K562 (cell line): ENCODE data around the gene PRPF8. TPM values are rescaled to one million over a fixed set of nuclear protein-coding genes. Genes with fewer than 3 reads are reported as not detected.

Source experiments
- ATAC-seq: fragments of 200-7000 bp; cut with Tn5 transposase; 3 replicates; pipeline ENCODE4 v1.9.1; 2020; ENCODE audit warnings: moderate library complexity
- BruUV-seq: library from RNA; stranded (reverse); fragments of 400-500 nt; replicated peaks from 2 replicates; lab custom pipeline; 2021; lab: Mats Ljungman, UMichigan
- CTCF ChIA-PET: fragments of 300-600 bp; formaldehyde crosslinking; extraction: SDS; loops from one replicate; lab custom pipeline; 2021; ENCODE audit warnings: low intra/inter-chr PET ratio; lab: Yijun Ruan, JAX
- POLR2A ChIA-PET: fragments of 300-600, 350-650 bp; sonication (Branson Sonifier 250); formaldehyde crosslinking; extraction: SDS; loops from one replicate; lab custom pipeline; 2021; ENCODE audit warnings: antibody characterized with exemption, inconsistent platforms; lab: Yijun Ruan, JAX
- DNase-seq, 4 experiments: peaks; one replicate each; pipeline versions ENCODE4 v3.0.0 to v3.0.0-alpha.2; 2011 to 2018; ENCODE audit warnings: low spot score in 3 of 4, mixed read lengths in 3 of 4; ENCODE audit errors: extremely low read depth in 1 of 4
- FAIRE-seq: peaks from 2 replicates; lab custom pipeline; 2011; peaks lifted over from hg19 to GRCh38; lab: Jason Lieb, UNC
- H2AFZ ChIP-seq: 2 replicates; pipeline ENCODE4 v1.6.0; 2011; ENCODE audit warnings: low read depth, low read length, control low read depth, inconsistent platforms
- H3K27ac ChIP-seq: fragments of 200-600 bp; 3 replicates; pipeline ENCODE4 v1.8.0; 2011; ENCODE audit warnings: low read depth, mild to moderate bottlenecking, control low read depth, inconsistent platforms, low read length, moderate library complexity, mixed read lengths; ENCODE audit errors: extremely low read depth
- H3K27me3 ChIP-seq, 2 experiments: fragments of 300-600 bp in 1 of 2; 2 replicates in 1 of 2; 3 replicates in 1 of 2; pipeline versions ENCODE4 v1.6.0 to v1.8.0; 2011; ENCODE audit warnings: inconsistent platforms in 2 of 2, low read length in 2 of 2, mild to moderate bottlenecking in 1 of 2, mixed read lengths in 1 of 2, moderate library complexity in 1 of 2; ENCODE audit not compliant: control insufficient read depth in 2 of 2, insufficient read depth in 2 of 2
- H3K36me3 ChIP-seq: fragments of 300-600 bp; 3 replicates; pipeline ENCODE4 v1.8.0; 2011; ENCODE audit warnings: mild to moderate bottlenecking, low read length, inconsistent platforms; ENCODE audit not compliant: control insufficient read depth, insufficient read depth
- H3K4me1 ChIP-seq, 2 experiments: fragments of 200-600 bp in 1 of 2; replicated peaks in 1 of 2; 2 replicates in 1 of 2; 3 replicates in 1 of 2; pipeline versions ENCODE4 v1.5.1 to v1.8.0; 2011; ENCODE audit warnings: inconsistent platforms in 2 of 2, low read length in 2 of 2, mild to moderate bottlenecking in 1 of 2, mixed read lengths in 1 of 2, moderate library complexity in 1 of 2; ENCODE audit not compliant: control insufficient read depth in 2 of 2, insufficient read depth in 2 of 2
- H3K4me2 ChIP-seq: 2 replicates; pipeline ENCODE4 v1.6.1; 2011; ENCODE audit warnings: low read length, control low read depth, inconsistent platforms, mixed read lengths; ENCODE audit not compliant: insufficient read depth
- H3K4me3 ChIP-seq: fragments of 200-600 bp; sonication (generic), shearing (Covaris generic); 2 replicates; pipeline ENCODE4 v1.5.1; 2016; ENCODE audit warnings: control low read depth, inconsistent platforms
- H3K79me2 ChIP-seq: fragments of 200-600 bp; 3 replicates; pipeline ENCODE4 v1.8.0; 2011; ENCODE audit warnings: low read length, inconsistent platforms; ENCODE audit not compliant: control insufficient read depth, insufficient read depth
- H3K9ac ChIP-seq, 2 experiments: 2 replicates each; pipeline versions ENCODE4 v1.6.0 to v1.6.1; 2011; ENCODE audit warnings: low read depth in 2 of 2, low read length in 2 of 2, control low read depth in 1 of 2, inconsistent platforms in 1 of 2, mild to moderate bottlenecking in 1 of 2, mixed read lengths in 1 of 2; ENCODE audit not compliant: insufficient read depth in 1 of 2
- H3K9me1 ChIP-seq: one replicate; pipeline ENCODE4 v1.6.0; 2011; ENCODE audit warnings: inconsistent platforms, mild to moderate bottlenecking, low read length, moderate library complexity; ENCODE audit not compliant: control insufficient read depth, insufficient read depth
- H3K9me3 ChIP-seq: replicated peaks from 2 replicates; pipeline ENCODE4 v1.5.1; 2011; ENCODE audit warnings: low read depth, low read length, inconsistent platforms; ENCODE audit not compliant: control insufficient read depth, insufficient read depth
- H4K20me1 ChIP-seq: replicated peaks from 2 replicates; pipeline ENCODE4 v1.6.1; 2011; ENCODE audit warnings: low read length, inconsistent platforms, mixed read lengths; ENCODE audit not compliant: control insufficient read depth, insufficient read depth
- CREM ChIP-seq: IDR thresholded peaks from 2 replicates; pipeline ENCODE4 v1.6.1; 2014; ENCODE audit warnings: antibody characterized with exemption, low read depth
- GTF3C2 ChIP-seq: IDR thresholded peaks from 3 replicates; pipeline ENCODE4 v1.6.1; 2011; ENCODE audit warnings: borderline replicate concordance, mild to moderate bottlenecking, moderate library complexity; ENCODE audit not compliant: insufficient read length; ENCODE audit errors: extremely low read depth
- MEIS2 ChIP-seq: fragments of 450-650 bp; IDR thresholded peaks from 2 replicates; pipeline ENCODE4 v1.6.1; 2014; ENCODE audit warnings: mild to moderate bottlenecking; ENCODE audit not compliant: partially characterized antibody
- POLR3A ChIP-seq: IDR thresholded peaks from 2 replicates; pipeline ENCODE4 v1.6.1; 2011; ENCODE audit warnings: borderline replicate concordance, mild to moderate bottlenecking, moderate library complexity; ENCODE audit not compliant: insufficient read length, insufficient read depth; ENCODE audit errors: extremely low read depth
- RFX5 ChIP-seq: IDR thresholded peaks from 2 replicates; pipeline ENCODE4 v1.6.1; 2011; ENCODE audit warnings: low read depth, mild to moderate bottlenecking, improper control_type of control experiment, low read length
- THAP12 ChIP-seq: fragments of 250-450 bp; sonication (Bioruptor Pico); IDR thresholded peaks from 2 replicates; pipeline ENCODE4 v1.9.0; 2021; ENCODE audit warnings: mild to moderate bottlenecking, inconsistent platforms
- ZBTB7A ChIP-seq: IDR thresholded peaks from 2 replicates; pipeline ENCODE4 v1.6.1; 2011; ENCODE audit warnings: low read depth, mild to moderate bottlenecking, low read length, moderate library complexity, borderline replicate concordance; ENCODE audit not compliant: control insufficient read depth
- WGBS: fragments of 100-300 bp; shearing (Covaris generic); methylation state at CpG from one replicate; pipeline ENCODE4 v1.1.6; 2016; ENCODE audit warnings: low coverage, mixed read lengths; ENCODE audit not compliant: insufficient coverage; ENCODE audit errors: missing lambda C conversion rate; 5-methylcytosine and 5-hydroxymethylcytosine counted together
- in situ Hi-C: fragments of 300-500 bp; cut with MboI; formaldehyde crosslinking; loops from 4 replicates; pipeline ENCODE4 v1.15.0; 2018; ENCODE audit warnings: inconsistent platforms, mixed read lengths
- intact Hi-C: fragments of 100-400 bp; cut with micrococcal nuclease; formaldehyde crosslinking; loops from 2 replicates; pipeline ENCODE4 v1.14.2; 2022
- polyA plus RNA-seq, 8 experiments: library from polyadenylated mRNA; depleted of rRNA in 4 of 8; stranded (reverse) in 5 of 8; unstranded in 3 of 8; fragments of >200 nt; fragmentation: Nextera tagmentation in 2 of 8; fragmentation: Illumina TruSeq in 1 of 8; extraction: Ambion mirVana in 2 of 8; extraction: Trizol in 1 of 8; gene quantifications; 2 replicates each; pipeline versions ENCODE4 v1.2.1 to v1.2.3, GENCODE V29; 2011 to 2014; ENCODE audit warnings: inconsistent platforms in 1 of 8, missing spikeins in 1 of 8
- total RNA-seq, 7 experiments: library from RNA; depleted of rRNA in 6 of 7; stranded (reverse); fragments of >200 nt in 6 of 7; fragmentation: Illumina TruSeq in 2 of 7; extraction: Trizol in 2 of 7; gene quantifications; 2 replicates each; pipeline versions ENCODE4 v1.2.1 to v1.2.3, GENCODE V29; 2011 to 2021; ENCODE audit warnings: low replicate concordance in 1 of 7
- TF ChIP-seq, protein P1 (sequence below), 2 experiments: fragments of 450-650 bp; conservative IDR thresholded peaks; 2 replicates each; pipeline ENCODE4 v1.6.1; 2017; ENCODE audit warnings: mild to moderate bottlenecking in 2 of 2, moderate library complexity in 2 of 2
- TF ChIP-seq, protein P2 (sequence below): sonication (generic); formaldehyde crosslinking; IDR thresholded peaks from 2 replicates; pipeline ENCODE4 v1.5.0; 2020; ENCODE audit warnings: missing genetic modification reagents
- TF ChIP-seq, protein P3 (sequence below): fragments of 250-450 bp; sonication (Bioruptor Pico); IDR thresholded peaks from 2 replicates; pipeline ENCODE4 v1.9.0; 2021; ENCODE audit warnings: mild to moderate bottlenecking

Gene PRPF8
- total and polyA plus RNA-seq, 9 of the 15 experiments (the other 6 are each of a cell fraction or from before 2014, with no cell fraction given): 64.3 to 294 (median 85.9) TPM

- no peaks in the 10 kb centered on the region for H3K9me3 ChIP-seq
- ChIA-PET POLR2A (interaction anchor here (0.6 to 1.7 kb wide), 4 partner anchors 11 to 113 kb away, joined by 3 to 6 read pairs (median 4); partner anchors contain the start of gene INPP5K), CTCF (interaction anchor here (1.0 to 2.1 kb wide), 2 partner anchors 54 to 56 kb away, joined by 3 to 8 read pairs; no protein-coding TSS in a partner anchor)
- no peaks in the 10 kb centered on the region for H3K79me2 ChIP-seq
- ATAC-seq (peak; percentile 89), DNase-seq (peak; percentile 93 to 98 (median 94)), FAIRE-seq (peak; percentile 86)
- H2AFZ ChIP-seq: peak overlapping the region; percentile 86
- H3K27me3 ChIP-seq: no peaks in the 10 kb centered on the region
- intact Hi-C loops (loop anchor here (2.0 kb wide), 1 partner anchor 54 kb away; no protein-coding TSS in a partner anchor), in situ Hi-C loops (no loop called here)
- no peaks in the 10 kb centered on the region for H3K9me1 ChIP-seq
- BruUV-seq: no TSS peak
- 4% methylated on average over 14 of the region's 77 CpGs for WGBS
- H4K20me1 ChIP-seq: peaks cover 8% of the 10 kb centered on the region; the same call in 1 of the 2 replicates
- peak overlapping the region; percentile 66 for H3K4me3 ChIP-seq
- peak overlapping the region; percentile 92 for H3K27ac ChIP-seq
- H3K4me2 ChIP-seq: peak overlapping the region; percentile 88
- H3K9ac ChIP-seq: peak overlapping the region; percentile 83 to 94; a peak in 3 of 4 replicates
- H3K4me1 ChIP-seq: peaks cover 9 to 36% of the 10 kb centered on the region in 2 experiments
- no peaks in the 10 kb centered on the region for H3K36me3 ChIP-seq
- no peak for TF ChIP-seq CREM
- no peak for TF ChIP-seq GTF3C2
- TF ChIP-seq, protein P1, sequence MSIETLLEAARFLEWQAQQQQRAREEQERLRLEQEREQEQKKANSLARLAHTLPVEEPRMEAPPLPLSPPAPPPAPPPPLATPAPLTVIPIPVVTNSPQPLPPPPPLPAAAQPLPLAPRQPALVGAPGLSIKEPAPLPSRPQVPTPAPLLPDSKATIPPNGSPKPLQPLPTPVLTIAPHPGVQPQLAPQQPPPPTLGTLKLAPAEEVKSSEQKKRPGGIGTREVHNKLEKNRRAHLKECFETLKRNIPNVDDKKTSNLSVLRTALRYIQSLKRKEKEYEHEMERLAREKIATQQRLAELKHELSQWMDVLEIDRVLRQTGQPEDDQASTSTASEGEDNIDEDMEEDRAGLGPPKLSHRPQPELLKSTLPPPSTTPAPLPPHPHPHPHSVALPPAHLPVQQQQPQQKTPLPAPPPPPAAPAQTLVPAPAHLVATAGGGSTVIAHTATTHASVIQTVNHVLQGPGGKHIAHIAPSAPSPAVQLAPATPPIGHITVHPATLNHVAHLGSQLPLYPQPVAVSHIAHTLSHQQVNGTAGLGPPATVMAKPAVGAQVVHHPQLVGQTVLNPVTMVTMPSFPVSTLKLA (conservative IDR thresholded peaks at IDR 0.05): 0 out of 4 replicates have a peak, but pooled peaks of 1 of the 2 experiments have one; percentile 7
- TF ChIP-seq, protein P2, sequence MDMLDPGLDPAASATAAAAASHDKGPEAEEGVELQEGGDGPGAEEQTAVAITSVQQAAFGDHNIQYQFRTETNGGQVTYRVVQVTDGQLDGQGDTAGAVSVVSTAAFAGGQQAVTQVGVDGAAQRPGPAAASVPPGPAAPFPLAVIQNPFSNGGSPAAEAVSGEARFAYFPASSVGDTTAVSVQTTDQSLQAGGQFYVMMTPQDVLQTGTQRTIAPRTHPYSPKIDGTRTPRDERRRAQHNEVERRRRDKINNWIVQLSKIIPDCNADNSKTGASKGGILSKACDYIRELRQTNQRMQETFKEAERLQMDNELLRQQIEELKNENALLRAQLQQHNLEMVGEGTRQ (CRISPR knock-in tag): no peak
- peak; percentile 45; the same call in 1 of the 2 replicates for TF ChIP-seq RFX5
- no peak for TF ChIP-seq THAP12 (CRISPR knock-in tag)
- TF ChIP-seq, protein P3, sequence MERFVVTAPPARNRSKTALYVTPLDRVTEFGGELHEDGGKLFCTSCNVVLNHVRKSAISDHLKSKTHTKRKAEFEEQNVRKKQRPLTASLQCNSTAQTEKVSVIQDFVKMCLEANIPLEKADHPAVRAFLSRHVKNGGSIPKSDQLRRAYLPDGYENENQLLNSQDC (CRISPR knock-in tag): no peak
- peak; percentile 48; the same call in 1 of the 2 replicates for TF ChIP-seq ZBTB7A
- TF ChIP-seq MEIS2: no peak
- no peak for TF ChIP-seq POLR3A
Observed at GRCh38 chr17:1628856-1629503, 55.7 kb downstream of the PRPF8 start.
